Activated CD8-positive, alpha-beta T cell treated with anti-CD3 and anti-CD28 coated beads, Interleukin-2, amount 10 ng/mL, durations not matched to agents 7 days and 5 days (primary cell): ENCODE data around the gene TNNI3K. TPM values are rescaled to one million over a fixed set of nuclear protein-coding genes. Genes with fewer than 3 reads are reported as not detected.

Experiments
- ATAC-seq: fragments of 150-1000 bp; cut with Tn5 transposase; one replicate; pipeline ENCODE4 v1.10.0; 2021; ENCODE audit warnings: moderate library complexity
- CTCF ChIA-PET: fragments of 350-600 bp; sonication (Branson Sonifier 250); formaldehyde crosslinking; loops from one replicate; lab custom pipeline; 2021; ENCODE audit warnings: antibody characterized with exemption; lab: Charles Lee
- POLR2A ChIA-PET: fragments of 350-600 bp; sonication (Branson Sonifier 250); formaldehyde crosslinking; loops from one replicate; lab custom pipeline; 2021; ENCODE audit warnings: antibody characterized with exemption; lab: Charles Lee
- DNase-seq: peaks from one replicate; pipeline ENCODE4 v3.0.0-alpha.2; 2020
- H3K27ac Mint-ChIP-seq: one replicate; pipeline ENCODE4 v1.8.0; 2021; ENCODE audit warnings: mild to moderate bottlenecking, mixed read lengths
- H3K27me3 Mint-ChIP-seq: one replicate; pipeline ENCODE4 v1.8.0; 2021; ENCODE audit warnings: low read depth, mixed read lengths
- H3K36me3 Mint-ChIP-seq: one replicate; pipeline ENCODE4 v1.8.0; 2021; ENCODE audit warnings: low read depth, mixed read lengths
- H3K4me1 Mint-ChIP-seq: one replicate; pipeline ENCODE4 v1.8.0; 2021; ENCODE audit warnings: low read depth, mixed read lengths
- H3K4me3 Mint-ChIP-seq: one replicate; pipeline ENCODE4 v1.8.0; 2021; ENCODE audit warnings: mild to moderate bottlenecking, mixed read lengths
- H3K9me3 Mint-ChIP-seq: one replicate; pipeline ENCODE4 v1.8.0; 2022; ENCODE audit warnings: mixed read lengths; ENCODE audit not compliant: insufficient read depth
- total RNA-seq, 2 experiments: library from RNA; stranded (reverse); gene quantifications; one replicate each; pipeline ENCODE4 v1.2.3, GENCODE V29; 2021

The TNNI3K gene
- total RNA-seq, 2 experiments from 2014 or later: not detected

- no peaks in the 10 kb centered on the region for H3K27me3 Mint-ChIP-seq
Measured at GRCh38 chr1:74402873-74403272, 167.7 kb downstream of the TNNI3K start.

GRCh38 chr1:74403606-74404005, 168.4 kb downstream of the TNNI3K start:
- no peak overlapping the region for H3K27ac Mint-ChIP-seq
- ATAC-seq (no peak), DNase-seq (no peak)
- CTCF ChIA-PET: no interaction called here
- H3K9me3 Mint-ChIP-seq: no peaks in the 10 kb centered on the region
- no peak overlapping the region for H3K4me3 Mint-ChIP-seq
- POLR2A ChIA-PET: no interaction called here
- H3K27me3 Mint-ChIP-seq: no peaks in the 10 kb centered on the region
- H3K4me1 Mint-ChIP-seq: no peaks in the 10 kb centered on the region
- no peaks in the 10 kb centered on the region for H3K36me3 Mint-ChIP-seq

More at GRCh38 chr1:74402873-74403272, 167.7 kb downstream of the TNNI3K start:
- H3K4me1 Mint-ChIP-seq: no peaks in the 10 kb centered on the region
- no peaks in the 10 kb centered on the region for H3K36me3 Mint-ChIP-seq
- ATAC-seq (no peak), DNase-seq (no peak)
- H3K4me3 Mint-ChIP-seq: no peak overlapping the region
- ChIA-PET CTCF (no interaction called here), POLR2A (no interaction called here)
- no peaks in the 10 kb centered on the region for H3K9me3 Mint-ChIP-seq
- no peak overlapping the region for H3K27ac Mint-ChIP-seq

GRCh38 chr1:74406759-74407158, 171.6 kb downstream of the TNNI3K start:
- ChIA-PET POLR2A (no interaction called here), CTCF (no interaction called here)
- Mint-ChIP-seq H3K36me3 (no peaks in the 10 kb centered on the region), H3K4me1 (no peaks in the 10 kb centered on the region), H3K9me3 (no peaks in the 10 kb centered on the region), H3K27me3 (no peaks in the 10 kb centered on the region), H3K27ac (no peak overlapping the region), H3K4me3 (no peak overlapping the region)
- DNase-seq (no peak), ATAC-seq (no peak)

- ChIA-PET POLR2A (no interaction called here), CTCF (no interaction called here)
- Mint-ChIP-seq H3K4me1 (no peaks in the 10 kb centered on the region), H3K4me3 (no peak overlapping the region), H3K9me3 (no peaks in the 10 kb centered on the region), H3K27ac (no peak overlapping the region), H3K36me3 (no peaks in the 10 kb centered on the region), H3K27me3 (no peaks in the 10 kb centered on the region)
- DNase-seq: no peak
- ATAC-seq: no peak
Measured at GRCh38 chr1:74407902-74408301, 172.7 kb downstream of the TNNI3K start.

- Mint-ChIP-seq H3K36me3 (no peaks in the 10 kb centered on the region), H3K27me3 (no peaks in the 10 kb centered on the region), H3K4me3 (no peak overlapping the region), H3K4me1 (no peaks in the 10 kb centered on the region), H3K27ac (no peak overlapping the region), H3K9me3 (no peaks in the 10 kb centered on the region)
- POLR2A ChIA-PET: no interaction called here
- CTCF ChIA-PET: no interaction called here
- no peak for ATAC-seq
- no peak for DNase-seq
Measured at GRCh38 chr1:74412244-74412643, 177.1 kb downstream of the TNNI3K start.

GRCh38 chr1:74415935-74416334, 180.7 kb downstream of the TNNI3K start:
- no peak for DNase-seq
- H3K4me1 Mint-ChIP-seq: no peaks in the 10 kb centered on the region
- no peak for ATAC-seq
- no peaks in the 10 kb centered on the region for H3K36me3 Mint-ChIP-seq
- ChIA-PET POLR2A (no interaction called here), CTCF (no interaction called here)
- no peaks in the 10 kb centered on the region for H3K27me3 Mint-ChIP-seq
- no peak overlapping the region for H3K27ac Mint-ChIP-seq
- no peak overlapping the region for H3K4me3 Mint-ChIP-seq
- no peaks in the 10 kb centered on the region for H3K9me3 Mint-ChIP-seq

GRCh38 chr1:74419611-74420010, 184.4 kb downstream of the TNNI3K start:
- H3K9me3 Mint-ChIP-seq: no peaks in the 10 kb centered on the region

GRCh38 chr1:74420467-74420866, 185.3 kb downstream of the TNNI3K start:
- no peak for DNase-seq
- H3K27ac Mint-ChIP-seq: no peak overlapping the region
- H3K36me3 Mint-ChIP-seq: no peaks in the 10 kb centered on the region
- H3K4me3 Mint-ChIP-seq: no peak overlapping the region
- POLR2A ChIA-PET: no interaction called here
- CTCF ChIA-PET: no interaction called here
- no peaks in the 10 kb centered on the region for H3K4me1 Mint-ChIP-seq
- ATAC-seq: no peak
- H3K27me3 Mint-ChIP-seq: no peaks in the 10 kb centered on the region
- H3K9me3 Mint-ChIP-seq: no peaks in the 10 kb centered on the region

More at GRCh38 chr1:74419611-74420010, 184.4 kb downstream of the TNNI3K start:
- no peaks in the 10 kb centered on the region for H3K27me3 Mint-ChIP-seq
- no peak overlapping the region for H3K27ac Mint-ChIP-seq
- no peak for ATAC-seq
- ChIA-PET POLR2A (no interaction called here), CTCF (no interaction called here)
- no peak for DNase-seq
- no peaks in the 10 kb centered on the region for H3K36me3 Mint-ChIP-seq
- H3K4me3 Mint-ChIP-seq: no peak overlapping the region
- H3K4me1 Mint-ChIP-seq: no peaks in the 10 kb centered on the region

- H3K4me3 Mint-ChIP-seq: no peak overlapping the region
- ChIA-PET CTCF (no interaction called here), POLR2A (no interaction called here)
- no peaks in the 10 kb centered on the region for H3K36me3 Mint-ChIP-seq
- DNase-seq (no peak), ATAC-seq (no peak)
- H3K4me1 Mint-ChIP-seq: no peaks in the 10 kb centered on the region
- H3K27me3 Mint-ChIP-seq: no peaks in the 10 kb centered on the region
- no peaks in the 10 kb centered on the region for H3K9me3 Mint-ChIP-seq
- H3K27ac Mint-ChIP-seq: no peak overlapping the region
Measured at GRCh38 chr1:74422421-74423292, 187.5 kb downstream of the TNNI3K start.

- Mint-ChIP-seq H3K36me3 (no peaks in the 10 kb centered on the region), H3K27me3 (no peaks in the 10 kb centered on the region), H3K9me3 (no peaks in the 10 kb centered on the region), H3K4me1 (no peaks in the 10 kb centered on the region), H3K4me3 (no peak overlapping the region), H3K27ac (no peak overlapping the region)
- ChIA-PET CTCF (no interaction called here), POLR2A (no interaction called here)
- DNase-seq (no peak), ATAC-seq (no peak)
Measured at GRCh38 chr1:74423471-74423870, 188.3 kb downstream of the TNNI3K start.

GRCh38 chr1:74425676-74426075, 190.5 kb downstream of the TNNI3K start:
- no peak overlapping the region for H3K4me3 Mint-ChIP-seq
- ATAC-seq: no peak
- H3K4me1 Mint-ChIP-seq: no peaks in the 10 kb centered on the region
- H3K27me3 Mint-ChIP-seq: no peaks in the 10 kb centered on the region
- DNase-seq: no peak
- H3K36me3 Mint-ChIP-seq: no peaks in the 10 kb centered on the region
- CTCF ChIA-PET: no interaction called here
- no peaks in the 10 kb centered on the region for H3K9me3 Mint-ChIP-seq
- H3K27ac Mint-ChIP-seq: no peak overlapping the region
- POLR2A ChIA-PET: no interaction called here

- ATAC-seq: no peak
- no peak for DNase-seq
- H3K4me3 Mint-ChIP-seq: no peak overlapping the region
- POLR2A ChIA-PET: no interaction called here
- H3K27me3 Mint-ChIP-seq: no peaks in the 10 kb centered on the region
- CTCF ChIA-PET: no interaction called here
- H3K27ac Mint-ChIP-seq: no peak overlapping the region
- H3K4me1 Mint-ChIP-seq: no peaks in the 10 kb centered on the region
- H3K36me3 Mint-ChIP-seq: no peaks in the 10 kb centered on the region
- no peaks in the 10 kb centered on the region for H3K9me3 Mint-ChIP-seq
Measured at GRCh38 chr1:74426208-74426937, 191.2 kb downstream of the TNNI3K start.
